NCI-H2227 (cell line): ENCODE results near the gene COL4A1.

Experiments
- DNase-seq: peaks from one replicate; lab custom pipeline; 2025; ENCODE audit not compliant: unreplicated experiment; lab: John Stamatoyannopoulos, UW

COL4A1 gene

GRCh38 chr13:110261166-110262081 is 45.5 kb downstream of the COL4A1 start:
- DNase-seq, result no peak

GRCh38 chr13:110259651-110260050 is 47.3 kb downstream of the COL4A1 start:
- no peak for DNase-seq

- no peak for DNase-seq
These were observed 47.9 kb downstream of the COL4A1 start for GRCh38 chr13:110258876-110259631.

- no peak for DNase-seq
These were observed 49.5 kb downstream of the COL4A1 start for GRCh38 chr13:110257408-110257807.

GRCh38 chr13:110256126-110256905 is 50.6 kb downstream of the COL4A1 start:
- DNase-seq, result no peak

- no peak for DNase-seq
These were observed 52.0 kb downstream of the COL4A1 start for GRCh38 chr13:110254751-110255553.

- no peak for DNase-seq
These were observed 52.7 kb downstream of the COL4A1 start for GRCh38 chr13:110254151-110254679.

- no peak for DNase-seq
These were observed 55.7 kb downstream of the COL4A1 start for GRCh38 chr13:110251193-110251819.

- DNase-seq, result no peak
These were observed 56.6 kb downstream of the COL4A1 start for GRCh38 chr13:110250258-110250891.

- DNase-seq, result no peak
These were observed 57.6 kb downstream of the COL4A1 start for GRCh38 chr13:110249326-110249725.

GRCh38 chr13:110248449-110249143 is 58.4 kb downstream of the COL4A1 start:
- no peak for DNase-seq

GRCh38 chr13:110246530-110246929 is 60.4 kb downstream of the COL4A1 start:
- DNase-seq, result no peak

- DNase-seq, result no peak
These were observed 61.5 kb downstream of the COL4A1 start for GRCh38 chr13:110245416-110245899.

- no peak for DNase-seq
These were observed 62.0 kb downstream of the COL4A1 start for GRCh38 chr13:110244976-110245375.

GRCh38 chr13:110244071-110244830 is 62.7 kb downstream of the COL4A1 start:
- DNase-seq, result no peak

- no peak for DNase-seq
These were observed 64.3 kb downstream of the COL4A1 start for GRCh38 chr13:110242615-110243014.

- DNase-seq, result no peak
These were observed 66.0 kb downstream of the COL4A1 start for GRCh38 chr13:110240943-110241342.

- no peak for DNase-seq
These were observed 66.6 kb downstream of the COL4A1 start for GRCh38 chr13:110240352-110240751.
